H1 (cell line): ENCODE data around the gene SPHK1. TPM values are rescaled to one million over a fixed set of nuclear protein-coding genes. Genes with fewer than 3 reads are reported as not detected.

Source experiments
- BACH1 ChIP-seq: IDR thresholded peaks from 2 replicates; pipeline ENCODE4 v1.6.1; 2012; ENCODE audit warnings: low read length, improper control_type of control experiment
- CHD2 ChIP-seq: IDR thresholded peaks from 2 replicates; pipeline ENCODE4 v1.6.1; 2012; ENCODE audit warnings: low read length, improper control_type of control experiment
- PHF8 ChIP-seq: fragments of 200-600 bp; sonication (generic); conservative IDR thresholded peaks from 2 replicates; pipeline ENCODE4 v1.7.1; 2012; ENCODE audit warnings: low read depth, mild to moderate bottlenecking, inconsistent platforms, low read length, moderate library complexity
- USF2 ChIP-seq: IDR thresholded peaks from 2 replicates; pipeline ENCODE4 v1.6.1; 2011; ENCODE audit warnings: low read length, improper control_type of control experiment
- polyA plus RNA-seq, 7 experiments: library from polyadenylated mRNA; depleted of rRNA in 3 of 7; stranded (reverse) in 5 of 7; unstranded in 2 of 7; fragments of >200 nt in 5 of 7; fragments of 200-250 nt in 2 of 7; gene quantifications; 1 replicate in 5 of 7; 2 replicates in 1 of 7; 4 replicates in 1 of 7; pipeline versions ENCODE4 v1.2.1 to v1.2.3, GENCODE V29; 2011 to 2013; ENCODE audit warnings: missing spikeins in 2 of 7, mixed read lengths in 2 of 7
- total RNA-seq: library from RNA; stranded (reverse); fragmentation: NEBNext Ultra II Directional; extraction: Animal tissue kit (Norgen Biotek cat#: 25700); gene quantifications from 2 replicates; pipeline ENCODE4 v1.2.1, GENCODE V29; 2021

SPHK1 gene
- total and polyA plus RNA-seq, 2 of the 8 experiments (the other 6 are each of a cell fraction or from before 2014, with no cell fraction given) = 2.4 TPM

DNA sequence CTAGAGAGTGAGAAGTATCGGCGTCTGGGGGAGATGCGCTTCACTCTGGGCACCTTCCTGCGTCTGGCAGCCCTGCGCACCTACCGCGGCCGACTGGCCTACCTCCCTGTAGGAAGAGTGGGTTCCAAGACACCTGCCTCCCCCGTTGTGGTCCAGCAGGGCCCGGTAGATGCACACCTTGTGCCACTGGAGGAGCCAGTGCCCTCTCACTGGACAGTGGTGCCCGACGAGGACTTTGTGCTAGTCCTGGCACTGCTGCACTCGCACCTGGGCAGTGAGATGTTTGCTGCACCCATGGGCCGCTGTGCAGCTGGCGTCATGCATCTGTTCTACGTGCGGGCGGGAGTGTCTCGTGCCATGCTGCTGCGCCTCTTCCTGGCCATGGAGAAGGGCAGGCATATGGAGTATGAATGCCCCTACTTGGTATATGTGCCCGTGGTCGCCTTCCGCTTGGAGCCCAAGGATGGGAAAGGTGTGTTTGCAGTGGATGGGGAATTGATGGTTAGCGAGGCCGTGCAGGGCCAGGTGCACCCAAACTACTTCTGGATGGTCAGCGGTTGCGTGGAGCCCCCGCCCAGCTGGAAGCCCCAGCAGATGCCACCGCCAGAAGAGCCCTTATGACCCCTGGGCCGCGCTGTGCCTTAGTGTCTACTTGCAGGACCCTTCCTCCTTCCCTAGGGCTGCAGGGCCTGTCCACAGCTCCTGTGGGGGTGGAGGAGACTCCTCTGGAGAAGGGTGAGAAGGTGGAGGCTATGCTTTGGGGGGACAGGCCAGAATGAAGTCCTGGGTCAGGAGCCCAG, 2.8 kb downstream of the SPHK1 start (continued):
- TF ChIP-seq USF2 (no peak), PHF8 (no peak), BACH1 (no peak), CHD2 (no peak)
